ENCODE measurements around the gene PI4KA. TPM values are rescaled to one million over a fixed set of nuclear protein-coding genes. Genes with fewer than 3 reads are reported as not detected.
"Not testable (repeated sequence)": the region's sequence is repeated elsewhere in the genome, so short reads cannot be mapped to it uniquely, and the experiment has no call there.

The PI4KA gene
- total RNA-seq, 3 donors from 2014 or later, result 64.1 to 66.6 (median 66.5) TPM

DNA sequence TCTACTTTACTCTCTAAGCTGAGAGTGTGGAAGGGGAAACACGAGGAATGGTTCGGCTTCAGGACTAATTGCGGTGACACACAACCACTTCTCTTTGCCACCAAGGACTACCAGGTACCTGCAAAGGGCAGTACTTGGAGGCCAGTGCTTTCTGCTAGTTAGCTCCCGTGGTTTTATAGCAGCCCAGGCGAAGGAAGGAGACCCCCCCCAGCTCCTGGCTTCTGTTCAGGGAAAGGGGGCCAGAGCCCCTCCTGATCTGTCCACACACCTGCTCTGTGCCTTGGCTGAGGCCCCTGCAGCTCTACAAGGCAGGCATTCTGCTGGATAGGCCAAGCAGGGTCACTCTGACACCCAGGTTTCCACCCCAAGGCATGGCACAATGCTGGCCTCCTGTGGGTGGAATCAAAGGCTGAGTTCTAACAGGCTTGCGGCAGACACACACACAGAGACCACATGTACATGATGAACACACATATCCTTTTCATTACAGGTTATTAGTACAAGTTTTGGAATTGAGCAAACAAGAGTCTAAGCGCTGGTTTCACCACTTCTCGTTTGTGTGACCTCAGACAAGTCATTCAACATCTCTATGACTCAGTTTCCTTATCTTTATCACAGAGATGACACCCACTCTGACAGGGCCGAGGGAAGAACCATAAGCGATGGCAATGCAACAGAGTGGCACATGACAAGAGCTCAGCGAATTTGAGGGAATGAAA is 77.2 kb downstream of the PI4KA start:
- peaks cover 8% of the 10 kb centered on the region for H3K4me1 Mint-ChIP-seq (ENCODE audit: low read depth)
- H3K36me3 Mint-ChIP-seq (ENCODE audit: insufficient read depth), result peaks cover 18% of the 10 kb centered on the region
- H3K27me3 Mint-ChIP-seq (ENCODE audit: low read depth), result no peaks in the 10 kb centered on the region
- DNase-seq (no peak), ATAC-seq (peak; percentile 88 to 90)
- H3K4me3 Mint-ChIP-seq, result no peak overlapping the region
- H3K9me3 Mint-ChIP-seq, result no peaks in the 10 kb centered on the region

DNA sequence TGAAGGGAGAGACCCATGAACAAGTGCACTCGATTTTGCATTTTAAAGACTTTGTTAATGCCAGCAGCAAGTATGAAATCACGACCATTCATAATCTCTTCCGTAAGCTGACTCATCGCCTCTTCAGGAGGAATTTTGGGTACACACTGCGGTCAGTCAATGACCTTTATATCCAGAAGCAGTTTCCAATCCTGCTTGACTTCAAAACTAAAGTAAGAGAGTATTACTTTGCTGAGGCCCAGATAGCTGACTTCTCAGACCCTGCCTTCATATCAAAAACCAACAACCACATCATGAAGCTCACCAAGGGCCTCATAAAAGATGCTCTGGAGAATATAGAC is 78.8 kb downstream of the PI4KA start:
- no peak overlapping the region for H3K4me3 Mint-ChIP-seq
- no peaks in the 10 kb centered on the region for H3K9me3 Mint-ChIP-seq
- DNase-seq, result no peak
- peaks cover 8% of the 10 kb centered on the region for H3K4me1 Mint-ChIP-seq (ENCODE audit: low read depth)
- H3K27me3 Mint-ChIP-seq (ENCODE audit: low read depth), result no peaks in the 10 kb centered on the region
- no peak for ATAC-seq
- peaks cover 21% of the 10 kb centered on the region for H3K36me3 Mint-ChIP-seq (ENCODE audit: insufficient read depth)

- H3K27me3 Mint-ChIP-seq (ENCODE audit: low read depth), result no peaks in the 10 kb centered on the region
- no peak for DNase-seq
- peaks cover 7% of the 10 kb centered on the region for H3K4me1 Mint-ChIP-seq (ENCODE audit: low read depth)
- peaks cover 21% of the 10 kb centered on the region for H3K36me3 Mint-ChIP-seq (ENCODE audit: insufficient read depth)
- H3K9me3 Mint-ChIP-seq, result no peaks in the 10 kb centered on the region
- ATAC-seq, result no peak
- H3K4me3 Mint-ChIP-seq, result no peak overlapping the region
Measured at GRCh38 chr22:20779014-20779817, 79.4 kb downstream of the PI4KA start.

GRCh38 chr22:20777420-20778177 is 81.0 kb downstream of the PI4KA start:
- H3K36me3 Mint-ChIP-seq (ENCODE audit: insufficient read depth), result peaks cover 21% of the 10 kb centered on the region

GRCh38 chr22:20776624-20777405 is 81.8 kb downstream of the PI4KA start:
- H3K4me3 Mint-ChIP-seq, result no peak overlapping the region

More at GRCh38 chr22:20777420-20778177, 81.0 kb downstream of the PI4KA start:
- H3K9me3 Mint-ChIP-seq, result no peaks in the 10 kb centered on the region
- H3K4me1 Mint-ChIP-seq (ENCODE audit: low read depth), result peaks cover 5% of the 10 kb centered on the region
- no peak overlapping the region for H3K4me3 Mint-ChIP-seq
- no peaks in the 10 kb centered on the region for H3K27me3 Mint-ChIP-seq (ENCODE audit: low read depth)
- ATAC-seq (no peak), DNase-seq (no peak)

GRCh38 chr22:20775342-20775895 is 83.2 kb downstream of the PI4KA start:
- peaks cover 21% of the 10 kb centered on the region for H3K36me3 Mint-ChIP-seq (ENCODE audit: insufficient read depth)
- no peaks in the 10 kb centered on the region for H3K27me3 Mint-ChIP-seq (ENCODE audit: low read depth)
- no peaks in the 10 kb centered on the region for H3K4me1 Mint-ChIP-seq (ENCODE audit: low read depth)
- ATAC-seq (no peak), DNase-seq (no peak)
- H3K9me3 Mint-ChIP-seq, result no peaks in the 10 kb centered on the region
- no peak overlapping the region for H3K4me3 Mint-ChIP-seq

More at GRCh38 chr22:20776624-20777405, 81.8 kb downstream of the PI4KA start:
- peaks cover 21% of the 10 kb centered on the region for H3K36me3 Mint-ChIP-seq (ENCODE audit: insufficient read depth)
- DNase-seq, result no peak
- no peaks in the 10 kb centered on the region for H3K9me3 Mint-ChIP-seq
- H3K4me1 Mint-ChIP-seq (ENCODE audit: low read depth), result peaks cover 5% of the 10 kb centered on the region
- no peak for ATAC-seq
- no peaks in the 10 kb centered on the region for H3K27me3 Mint-ChIP-seq (ENCODE audit: low read depth)

- Mint-ChIP-seq H3K9me3 (no peaks in the 10 kb centered on the region), H3K4me1 (ENCODE audit: low read depth) (no peaks in the 10 kb centered on the region), H3K4me3 (no peak overlapping the region), H3K27me3 (ENCODE audit: low read depth) (no peaks in the 10 kb centered on the region), H3K36me3 (ENCODE audit: insufficient read depth) (peaks cover 18% of the 10 kb centered on the region)
- ATAC-seq, result no peak
- DNase-seq, result no peak
Measured at GRCh38 chr22:20774882-20775281, 83.7 kb downstream of the PI4KA start.

DNA sequence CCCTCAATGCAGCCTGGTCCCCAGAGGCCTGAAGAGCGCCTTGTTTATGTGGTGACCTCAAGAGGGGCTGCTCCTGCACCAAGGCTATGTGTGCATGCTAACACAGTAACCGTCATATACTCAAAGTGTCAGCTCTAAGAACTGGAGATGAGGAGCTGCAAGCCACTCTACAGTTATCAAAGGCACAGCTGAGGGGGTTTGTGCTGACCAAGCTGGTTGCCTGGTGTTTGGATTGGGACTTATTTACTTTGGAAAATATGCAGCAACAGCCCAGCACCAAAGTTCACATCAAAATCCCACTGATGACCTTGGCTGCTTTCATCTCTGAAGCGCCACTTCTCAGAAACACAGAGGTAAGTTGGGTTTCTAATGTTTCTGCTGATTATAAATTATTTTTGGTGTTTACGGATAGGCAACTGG is 84.8 kb downstream of the PI4KA start, which contains the start of gene SERPIND1:
SERPIND1 (plus strand) TSS at position 321 of the 420 bp plus-strand sequence. CDS start 5,200 bp downstream, outside the sequence.
- no peak for DNase-seq
- Mint-ChIP-seq H3K4me1 (ENCODE audit: low read depth) (peaks cover 3% of the 10 kb centered on the region), H3K9me3 (no peaks in the 10 kb centered on the region), H3K36me3 (ENCODE audit: insufficient read depth) (peaks cover 11% of the 10 kb centered on the region), H3K27me3 (ENCODE audit: low read depth) (no peaks in the 10 kb centered on the region), H3K4me3 (no peak within 1 kb of the TSS)
- no peak for ATAC-seq

DNA sequence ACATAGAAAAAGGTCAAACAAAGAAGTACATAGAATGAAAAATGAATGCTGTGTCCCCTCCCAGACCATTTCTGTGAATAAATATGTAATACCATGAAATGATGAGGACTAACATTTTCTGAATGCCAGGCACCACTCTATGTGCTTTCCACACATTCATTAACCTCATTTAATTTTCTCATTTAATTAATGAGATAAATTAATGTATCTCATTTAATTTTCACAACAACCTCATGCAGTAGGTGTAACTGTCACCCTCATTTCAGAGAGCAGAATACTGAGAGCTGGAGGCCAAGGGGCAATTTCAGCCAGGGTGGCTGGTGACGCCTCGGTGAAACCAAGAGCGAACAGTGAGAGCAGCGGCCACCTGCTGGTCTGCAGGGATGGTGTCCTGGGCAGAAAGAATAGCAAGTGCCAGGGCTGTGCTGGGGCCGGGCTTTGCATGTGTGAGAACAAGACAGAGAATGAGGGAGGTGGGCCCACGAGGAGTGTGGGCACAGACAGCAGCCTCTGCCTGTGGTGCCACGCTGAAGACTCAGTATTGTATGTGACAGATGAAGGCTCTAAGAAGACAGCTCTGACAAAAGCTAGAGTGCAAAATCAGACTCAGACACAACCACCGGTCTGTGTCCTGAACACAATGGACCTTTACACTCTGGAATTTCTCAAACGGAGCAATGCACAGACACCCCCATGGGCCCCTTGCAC is 86.5 kb downstream of the PI4KA start:
- Mint-ChIP-seq H3K36me3 (ENCODE audit: insufficient read depth) (peaks cover 9% of the 10 kb centered on the region), H3K9me3 (no peaks in the 10 kb centered on the region), H3K27me3 (ENCODE audit: low read depth) (no peaks in the 10 kb centered on the region), H3K4me1 (ENCODE audit: low read depth) (peaks cover 8% of the 10 kb centered on the region), H3K4me3 (no peak overlapping the region)
- ATAC-seq (no peak), DNase-seq (no peak)

DNA sequence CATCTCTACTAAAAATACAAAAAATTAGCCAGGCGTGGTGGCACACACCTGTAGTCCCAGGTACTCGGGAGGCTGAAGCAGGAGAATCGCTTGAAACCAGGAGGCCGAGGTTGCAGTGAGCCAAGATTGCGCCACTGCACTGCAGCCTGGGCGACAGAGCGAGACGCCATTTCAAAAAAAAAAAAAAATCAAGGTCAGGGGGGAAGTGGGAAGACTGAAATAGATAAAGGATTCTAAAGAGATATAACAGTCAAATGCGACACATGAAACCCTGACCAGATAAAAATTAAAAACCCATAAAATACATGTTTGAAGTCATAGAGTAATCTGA is 89.2 kb downstream of the PI4KA start:
- not testable (repeated sequence) for H3K4me3 Mint-ChIP-seq; H3K27me3 Mint-ChIP-seq (ENCODE audit: low read depth); H3K4me1 Mint-ChIP-seq (ENCODE audit: low read depth); ATAC-seq; DNase-seq; H3K9me3 Mint-ChIP-seq
- H3K36me3 Mint-ChIP-seq (ENCODE audit: insufficient read depth), result peaks cover 22% of the 10 kb centered on the region

DNA sequence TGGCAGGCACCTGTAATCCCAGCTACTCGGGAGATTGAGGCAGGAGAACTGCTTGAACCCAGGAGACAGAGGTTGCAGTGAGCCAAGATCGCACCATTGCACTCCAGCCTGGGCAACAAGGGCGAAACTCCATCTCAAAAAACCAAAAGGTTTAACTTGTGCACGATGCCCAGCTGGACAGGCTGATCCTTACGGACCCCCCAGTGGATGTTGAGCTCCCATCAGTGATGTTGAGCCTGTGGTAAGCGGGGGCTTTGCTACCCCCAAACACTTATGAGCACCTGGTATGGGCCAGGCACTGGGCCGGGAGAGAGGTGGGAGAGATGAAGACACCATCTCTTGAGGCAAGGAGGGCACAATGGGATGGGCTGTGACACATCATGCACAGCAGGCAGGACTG is 92.1 kb downstream of the PI4KA start:
- DNase-seq (no peak), ATAC-seq (no peak)
- no peak overlapping the region for H3K4me3 Mint-ChIP-seq
- no peaks in the 10 kb centered on the region for H3K9me3 Mint-ChIP-seq
- H3K4me1 Mint-ChIP-seq (ENCODE audit: low read depth), result peaks cover 8% of the 10 kb centered on the region
- peaks cover 34% of the 10 kb centered on the region for H3K36me3 Mint-ChIP-seq (ENCODE audit: insufficient read depth)
- H3K27me3 Mint-ChIP-seq (ENCODE audit: low read depth), result no peaks in the 10 kb centered on the region

- ATAC-seq (no peak), DNase-seq (no peak)
- Mint-ChIP-seq H3K9me3 (no peaks in the 10 kb centered on the region), H3K27me3 (ENCODE audit: low read depth) (no peaks in the 10 kb centered on the region), H3K4me3 (no peak overlapping the region), H3K36me3 (ENCODE audit: insufficient read depth) (peaks cover 35% of the 10 kb centered on the region), H3K4me1 (ENCODE audit: low read depth) (peaks cover 8% of the 10 kb centered on the region)
Measured at GRCh38 chr22:20765938-20766337, 92.7 kb downstream of the PI4KA start.

DNA sequence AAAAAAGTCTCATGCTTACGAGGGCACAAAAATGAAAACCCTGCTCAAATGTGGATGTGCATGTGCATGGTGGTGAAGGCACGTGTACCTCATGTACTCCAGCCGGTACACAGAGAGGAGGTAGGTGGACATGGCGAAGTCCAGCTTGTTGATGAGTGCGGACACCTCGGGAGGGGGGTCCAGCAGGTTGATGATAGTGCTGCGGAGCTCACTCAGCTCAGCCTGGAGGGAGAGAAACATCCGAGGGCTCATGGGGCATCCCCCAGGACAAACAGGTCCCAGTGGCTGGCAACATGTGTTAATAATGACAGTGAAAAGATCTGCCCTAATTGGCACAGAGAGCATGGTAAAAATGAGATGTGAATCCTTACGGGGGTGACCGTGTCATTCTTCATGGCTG is 93.9 kb downstream of the PI4KA start:
- ATAC-seq, result no peak
- Mint-ChIP-seq H3K9me3 (no peaks in the 10 kb centered on the region), H3K27me3 (ENCODE audit: low read depth) (no peaks in the 10 kb centered on the region), H3K36me3 (ENCODE audit: insufficient read depth) (peaks cover 37% of the 10 kb centered on the region), H3K4me3 (no peak overlapping the region), H3K4me1 (ENCODE audit: low read depth) (peaks cover 8% of the 10 kb centered on the region)
- no peak for DNase-seq

Measured in activated T-cell treated with anti-CD3 and anti-CD28 coated beads, Interleukin-2, amount 50 U/mL, for 4 hours (primary cell).